Testis (tissue), 3 donors: ENCODE results near the gene DISC1. TPM values are rescaled to one million over a fixed set of nuclear protein-coding genes. Genes with fewer than 3 reads are reported as not detected.

Experiments
- DNase-seq: peaks from one replicate; pipeline ENCODE4 v3.0.0-alpha.2; 2019
- H3K27ac ChIP-seq, 2 donors: fragments of 200-600 bp; sonication (generic); one replicate each; pipeline ENCODE4 v1.5.1; 2019
- H3K27me3 ChIP-seq: fragments of 200-600 bp; sonication (generic); one replicate; pipeline ENCODE4 v1.5.1; 2019
- H3K36me3 ChIP-seq: fragments of 200-600 bp; sonication (generic); one replicate; pipeline ENCODE4 v1.5.1; 2017; ENCODE audit warnings: low read depth; ENCODE audit errors: missing control alignments
- H3K4me1 ChIP-seq: fragments of 200-600 bp; sonication (generic); one replicate; pipeline ENCODE4 v1.5.1; 2019
- H3K4me3 ChIP-seq, 2 donors: fragments of 200-600 bp; sonication (generic); one replicate each; pipeline ENCODE4 v1.5.1; 2017 to 2019
- H3K9me3 ChIP-seq: fragments of 200-600 bp; sonication (generic); one replicate; pipeline ENCODE4 v1.5.1; 2017
- POLR2A ChIP-seq: fragments of 450-650 bp; IDR thresholded peaks from one replicate; pipeline ENCODE4 v1.6.1; 2017; ENCODE audit warnings: antibody characterized with exemption, mild to moderate bottlenecking, moderate library complexity
- WGBS, 2 donors: methylation state at CpG; one replicate each; pipeline ENCODE4 v1.1.5; 2018; 5-methylcytosine and 5-hydroxymethylcytosine counted together
- intact Hi-C: fragments of 100-400 bp; cut with DNase I; formaldehyde crosslinking; loops from one replicate; pipeline ENCODE4 v1.15.1; 2023; ENCODE audit warnings: low total_unique reads
- polyA plus RNA-seq: library from polyadenylated mRNA; stranded (reverse); fragments of 350-450 nt; fragmentation: Illumina TruSeq; extraction: RNeasy Lipid Tissue Mini Kit (QIAGEN cat#74804); gene quantifications from one replicate; pipeline ENCODE4 v1.2.3, GENCODE V29; 2014; ENCODE audit warnings: low read depth, low replicate concordance; ENCODE audit not compliant: insufficient read depth
- total RNA-seq, 2 donors: library from RNA; depleted of rRNA; stranded (reverse); fragments of >200 nt; gene quantifications; one replicate each; pipeline ENCODE4 v1.2.3, GENCODE V29; 2016
- TF ChIP-seq, protein P1 (sequence below), 3 experiments: fragments of 450-650 bp in 2 of 3; fragments of 200-600 bp in 1 of 3; sonication (generic) in 1 of 3; IDR thresholded peaks; one replicate each; pipeline ENCODE4 v1.5.1; 2016 to 2019; ENCODE audit warnings: antibody characterized with exemption in 3 of 3, mild to moderate bottlenecking in 2 of 3, moderate library complexity in 1 of 3

The DISC1 gene
- total and polyA plus RNA-seq, 3 donors from 2014 or later, result 1.8 to 6.8 (median 5.7) TPM

DNA sequence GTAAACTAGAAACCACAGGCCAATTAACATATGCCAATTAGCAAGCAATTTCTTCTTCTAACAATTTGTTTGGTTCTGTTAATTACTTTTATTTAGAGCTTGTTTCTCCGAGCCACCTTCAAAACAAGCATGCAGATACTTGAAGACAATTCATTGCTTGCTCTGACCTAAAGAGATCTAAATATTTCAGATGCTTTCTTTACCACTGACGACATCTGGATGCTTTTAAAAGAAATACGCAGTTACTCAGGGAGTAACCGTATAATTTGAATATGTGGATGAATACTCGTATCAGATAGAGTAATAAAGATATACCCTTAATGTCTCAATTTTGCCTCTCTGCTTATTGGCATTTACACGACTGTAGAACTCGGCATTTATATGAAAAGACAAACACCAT lies 390.0 kb downstream of the DISC1 start:
- no peak overlapping the region for H3K27ac ChIP-seq
- intact Hi-C loops, result no loop called here
- no peak overlapping the region for H3K4me3 ChIP-seq
- no peak for TF ChIP-seq POLR2A
- TF ChIP-seq, protein P1, sequence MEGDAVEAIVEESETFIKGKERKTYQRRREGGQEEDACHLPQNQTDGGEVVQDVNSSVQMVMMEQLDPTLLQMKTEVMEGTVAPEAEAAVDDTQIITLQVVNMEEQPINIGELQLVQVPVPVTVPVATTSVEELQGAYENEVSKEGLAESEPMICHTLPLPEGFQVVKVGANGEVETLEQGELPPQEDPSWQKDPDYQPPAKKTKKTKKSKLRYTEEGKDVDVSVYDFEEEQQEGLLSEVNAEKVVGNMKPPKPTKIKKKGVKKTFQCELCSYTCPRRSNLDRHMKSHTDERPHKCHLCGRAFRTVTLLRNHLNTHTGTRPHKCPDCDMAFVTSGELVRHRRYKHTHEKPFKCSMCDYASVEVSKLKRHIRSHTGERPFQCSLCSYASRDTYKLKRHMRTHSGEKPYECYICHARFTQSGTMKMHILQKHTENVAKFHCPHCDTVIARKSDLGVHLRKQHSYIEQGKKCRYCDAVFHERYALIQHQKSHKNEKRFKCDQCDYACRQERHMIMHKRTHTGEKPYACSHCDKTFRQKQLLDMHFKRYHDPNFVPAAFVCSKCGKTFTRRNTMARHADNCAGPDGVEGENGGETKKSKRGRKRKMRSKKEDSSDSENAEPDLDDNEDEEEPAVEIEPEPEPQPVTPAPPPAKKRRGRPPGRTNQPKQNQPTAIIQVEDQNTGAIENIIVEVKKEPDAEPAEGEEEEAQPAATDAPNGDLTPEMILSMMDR (IDR thresholded peaks at IDR 0.05), result no peak
- 89 to 95% methylated on average over 7 of the region's 7 CpGs for WGBS, 2 donors
- H3K4me1 ChIP-seq, result no peaks in the 10 kb centered on the region
- DNase-seq, result no peak
- H3K27me3 ChIP-seq, result no peaks in the 10 kb centered on the region
- no peaks in the 10 kb centered on the region for H3K36me3 ChIP-seq
- H3K9me3 ChIP-seq, result no peaks in the 10 kb centered on the region

DNA sequence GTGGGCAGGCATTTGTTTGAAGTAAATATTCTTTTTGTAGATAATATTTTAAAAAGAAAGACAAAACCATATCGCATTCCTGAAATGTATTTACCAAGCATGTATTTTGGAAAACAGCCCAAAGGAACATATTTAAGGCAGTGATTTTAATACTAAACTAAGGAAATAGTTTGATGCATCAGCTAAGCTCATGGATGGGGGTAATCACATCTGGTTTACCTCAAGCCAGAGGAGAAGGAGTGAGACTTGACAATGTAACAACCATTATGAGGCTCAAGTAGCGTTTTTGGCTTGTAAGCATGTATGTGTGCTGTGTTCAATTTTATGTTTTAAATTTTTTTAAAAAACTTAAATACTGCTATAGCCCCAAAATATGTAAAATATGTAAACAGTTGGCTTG lies 390.5 kb downstream of the DISC1 start:
- Histone ChIP-seq H3K4me1 (no peaks in the 10 kb centered on the region), H3K27me3 (no peaks in the 10 kb centered on the region), H3K9me3 (no peaks in the 10 kb centered on the region), H3K36me3 (no peaks in the 10 kb centered on the region), H3K4me3 (no peak overlapping the region), H3K27ac (no peak overlapping the region)
- TF ChIP-seq POLR2A, result no peak
- TF ChIP-seq, protein P1 (IDR thresholded peaks at IDR 0.05), result no peak
- no peak for DNase-seq
- 89% methylated on average over 2 of the region's 2 CpGs for WGBS, 2 donors
- intact Hi-C loops, result no loop called here

DNA sequence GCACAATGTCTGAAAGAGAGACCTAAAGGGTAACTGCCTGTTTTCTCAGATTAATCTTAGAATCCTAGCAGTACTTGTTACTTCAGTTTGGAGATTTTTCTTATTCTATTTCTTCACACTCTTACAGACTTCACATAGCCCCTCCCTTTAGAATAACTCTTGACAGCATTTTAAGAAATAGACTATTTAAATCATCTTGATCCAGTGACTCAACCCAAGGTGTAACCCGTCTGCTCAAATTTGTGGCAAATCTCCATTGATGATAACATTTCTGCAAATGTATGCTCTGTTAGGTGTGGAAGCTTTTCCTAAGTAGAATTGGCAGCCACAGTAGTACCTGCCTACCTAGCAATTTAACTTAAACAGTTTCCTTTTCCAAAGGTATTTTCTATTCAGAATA lies 391.2 kb downstream of the DISC1 start:
- H3K4me3 ChIP-seq, result no peak overlapping the region
- TF ChIP-seq POLR2A, result no peak
- TF ChIP-seq, protein P1 (IDR thresholded peaks at IDR 0.05), result no peak
- no peaks in the 10 kb centered on the region for H3K9me3 ChIP-seq
- 92 to 100% methylated on average over 1 of the region's 1 CpG for WGBS, 2 donors
- no peaks in the 10 kb centered on the region for H3K27me3 ChIP-seq
- intact Hi-C loops, result no loop called here
- H3K27ac ChIP-seq, result no peak overlapping the region
- DNase-seq, result no peak
- no peaks in the 10 kb centered on the region for H3K36me3 ChIP-seq
- H3K4me1 ChIP-seq, result no peaks in the 10 kb centered on the region

DNA sequence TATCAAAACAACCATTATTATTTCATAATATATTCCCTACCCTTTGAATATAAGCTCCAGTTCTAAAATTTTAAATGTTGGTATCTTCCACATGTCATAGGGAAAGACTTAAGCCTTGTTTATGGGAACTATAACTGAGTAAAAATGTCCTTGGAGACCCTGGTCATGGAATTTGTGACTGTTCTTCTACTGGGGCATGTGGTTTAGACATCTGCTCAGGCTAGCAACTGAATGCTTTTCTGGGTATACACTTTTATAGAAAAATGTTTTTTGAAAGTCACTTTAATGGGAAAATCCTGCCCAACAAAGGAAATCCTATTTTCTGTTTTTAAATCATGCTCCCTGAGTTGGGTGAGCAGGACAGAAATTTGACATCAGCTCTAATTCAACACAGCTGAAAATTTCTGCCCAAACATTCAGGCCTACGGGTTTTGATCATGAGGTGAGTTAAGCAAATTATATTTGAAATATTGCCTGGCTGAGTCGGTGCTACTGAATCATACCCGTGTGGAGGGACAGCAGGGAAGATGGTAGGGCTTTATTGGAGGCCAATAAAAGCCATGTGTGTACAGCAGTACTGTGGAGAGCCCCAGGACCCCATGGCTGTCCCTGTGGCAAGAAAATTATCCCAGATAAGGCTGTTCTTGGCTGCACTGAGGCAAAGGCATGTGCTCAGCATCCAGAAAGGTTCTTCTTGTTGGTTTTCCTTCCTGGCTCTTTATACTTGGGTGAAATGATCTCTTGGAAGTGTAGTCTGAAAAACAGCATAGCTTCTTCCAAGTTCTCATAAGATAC lies 391.8 kb downstream of the DISC1 start:
- H3K27me3 ChIP-seq, result no peaks in the 10 kb centered on the region
- no peaks in the 10 kb centered on the region for H3K36me3 ChIP-seq
- intact Hi-C loops, result no loop called here
- TF ChIP-seq POLR2A, result no peak
- TF ChIP-seq, protein P1 (IDR thresholded peaks at IDR 0.05), result no peak
- H3K4me3 ChIP-seq, result no peak overlapping the region
- no peaks in the 10 kb centered on the region for H3K9me3 ChIP-seq
- WGBS, 2 donors, result 88 to 100% methylated on average over 3 of the region's 3 CpGs
- no peak overlapping the region for H3K27ac ChIP-seq
- no peaks in the 10 kb centered on the region for H3K4me1 ChIP-seq
- no peak for DNase-seq

DNA sequence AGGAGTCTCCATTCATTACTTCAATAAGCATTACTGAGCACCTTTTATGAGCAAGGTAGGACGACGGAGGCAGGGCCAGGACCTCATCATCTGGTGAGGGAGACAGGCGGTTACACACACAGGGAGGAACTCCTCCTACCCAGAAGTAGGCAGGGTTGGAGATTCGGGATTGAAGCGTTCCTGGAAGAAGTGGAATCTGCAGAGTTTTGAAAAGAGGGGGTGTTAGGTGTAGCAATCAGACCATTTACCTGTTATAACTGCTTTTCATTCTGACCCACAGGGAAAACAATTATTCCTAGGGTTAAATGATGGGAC lies 392.4 kb downstream of the DISC1 start:
- no peak for DNase-seq
- TF ChIP-seq, protein P1 (IDR thresholded peaks at IDR 0.05), result no peak
- TF ChIP-seq POLR2A, result no peak
- Histone ChIP-seq H3K4me3 (no peak overlapping the region), H3K36me3 (no peaks in the 10 kb centered on the region), H3K27me3 (no peaks in the 10 kb centered on the region), H3K4me1 (no peaks in the 10 kb centered on the region), H3K27ac (no peak overlapping the region), H3K9me3 (no peaks in the 10 kb centered on the region)
- intact Hi-C loops, result no loop called here
- WGBS, 2 donors, result 80 to 98% methylated on average over 5 of the region's 5 CpGs
